GM11168 (cell line): ENCODE measurements around the gene ELMO2.

ENCODE experiments used
- in situ Hi-C: fragments of 300-500 bp; cut with MboI; formaldehyde crosslinking; loops from one replicate; pipeline ENCODE4 v1.12.0; 2022; ENCODE audit warnings: low sequenced_read_pairs; ENCODE audit not compliant: unreplicated experiment

The ELMO2 gene

DNA sequence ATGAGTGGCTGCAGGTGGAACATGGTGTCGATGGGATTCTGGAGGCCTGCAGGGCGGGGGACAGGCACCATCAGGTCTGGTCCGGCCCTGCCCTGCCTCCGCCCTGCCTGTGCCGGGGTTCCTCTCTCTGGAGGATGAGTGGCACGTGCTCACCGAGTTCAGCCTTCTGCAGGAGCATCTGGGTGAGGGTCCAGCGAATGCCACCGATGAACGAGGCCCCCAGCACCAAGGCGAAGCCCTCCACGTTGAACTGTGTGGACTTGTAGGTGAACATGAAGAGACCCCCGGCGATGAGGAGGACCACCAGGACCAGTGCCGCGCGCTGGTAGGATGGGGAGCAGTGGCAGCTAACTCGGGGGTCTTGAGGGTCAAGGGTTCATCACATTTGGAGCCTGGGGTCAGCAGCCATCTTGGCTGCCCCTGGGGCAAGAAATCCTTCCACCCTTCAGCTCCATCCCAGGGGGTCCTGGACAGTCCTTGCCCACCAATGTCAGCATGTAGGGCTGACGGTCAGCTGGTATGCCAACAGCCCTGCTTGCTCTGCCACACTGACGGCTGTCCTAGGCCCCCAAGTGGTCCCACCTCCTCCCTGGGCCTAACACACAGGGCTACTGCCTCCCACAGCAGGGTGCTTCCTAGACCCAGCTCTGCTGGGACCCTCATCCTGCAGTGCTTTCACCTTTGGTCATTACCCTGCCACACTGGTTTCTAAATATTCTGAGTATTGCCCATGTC lies 51.3 kb downstream of the ELMO2 start:
- in situ Hi-C loops, result loop anchor here (5.0 kb wide), 1 partner anchor 38 kb away; no protein-coding TSS in a partner anchor

GRCh38 chr20:46354207-46354555 lies 52.2 kb downstream of the ELMO2 start:
- in situ Hi-C loops, result no loop called here

- in situ Hi-C loops, result no loop called here
Measured at GRCh38 chr20:46353500-46354206, 52.8 kb downstream of the ELMO2 start.

- in situ Hi-C loops, result no loop called here
Measured at GRCh38 chr20:46352370-46352938, 54.0 kb downstream of the ELMO2 start.

DNA sequence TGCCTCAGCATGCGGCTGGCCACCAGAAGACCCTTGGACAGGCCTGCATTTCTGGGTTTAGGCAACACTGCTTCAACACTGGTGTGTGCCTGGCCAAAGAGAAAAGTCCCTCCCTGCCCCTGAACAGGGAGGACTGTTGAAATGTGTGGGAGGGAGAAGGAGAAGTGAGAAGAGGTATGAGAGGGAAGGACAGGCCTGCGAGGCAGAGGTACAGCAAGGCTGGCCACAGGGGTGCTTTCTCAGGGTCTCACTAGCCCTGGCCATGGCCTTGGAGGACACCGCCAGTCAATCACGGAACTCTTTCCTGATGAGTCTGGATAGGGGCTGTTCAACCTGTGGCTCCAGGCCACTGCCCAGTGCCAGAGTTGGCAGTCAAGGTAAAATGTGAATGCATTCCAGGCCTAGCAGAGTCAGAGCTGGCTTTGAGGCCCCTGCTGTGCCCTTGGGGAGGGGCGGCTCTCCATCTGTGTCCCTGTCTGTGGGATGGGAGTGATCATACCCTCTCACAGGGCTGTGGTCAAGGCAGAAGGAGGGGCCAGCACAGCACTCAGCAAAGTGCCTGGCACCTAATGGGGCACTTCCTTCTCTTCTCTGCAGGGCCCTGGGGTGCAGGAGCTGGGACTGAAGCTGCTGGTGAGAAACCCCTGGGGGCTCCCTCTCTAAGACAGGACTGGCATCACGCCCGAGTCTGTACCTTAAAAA lies 54.9 kb downstream of the ELMO2 start:
- in situ Hi-C loops, result no loop called here

- in situ Hi-C loops, result no loop called here
Measured at GRCh38 chr20:46350986-46351267, 55.5 kb downstream of the ELMO2 start.

- in situ Hi-C loops, result no loop called here
Measured at GRCh38 chr20:46350201-46350985, 56.0 kb downstream of the ELMO2 start.

GRCh38 chr20:46349742-46350056 lies 56.7 kb downstream of the ELMO2 start:
- in situ Hi-C loops, result no loop called here

- in situ Hi-C loops, result no loop called here
Measured at GRCh38 chr20:46349035-46349741, 57.2 kb downstream of the ELMO2 start.

GRCh38 chr20:46347841-46348803 lies 58.3 kb downstream of the ELMO2 start:
- in situ Hi-C loops, result no loop called here

DNA sequence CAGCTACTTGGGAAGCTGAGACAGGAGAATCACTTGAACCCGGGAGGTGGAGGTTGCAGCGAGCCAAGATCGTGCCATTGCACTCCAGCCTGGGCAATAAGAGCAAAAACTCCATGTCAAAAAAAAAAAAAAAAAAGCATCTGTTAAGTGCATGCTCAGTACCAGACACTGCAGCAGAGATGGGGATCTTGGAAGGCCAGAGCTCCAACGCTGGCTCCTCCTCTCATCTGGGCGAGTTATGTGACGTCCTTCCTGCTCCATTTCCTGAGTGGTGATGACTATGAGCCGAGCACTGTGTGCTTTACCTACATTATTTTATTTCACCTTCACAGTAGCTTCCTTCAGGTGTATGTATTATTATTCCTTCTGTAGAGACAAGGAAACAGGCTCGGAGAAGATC lies 59.6 kb downstream of the ELMO2 start:
- in situ Hi-C loops, result no loop called here

DNA sequence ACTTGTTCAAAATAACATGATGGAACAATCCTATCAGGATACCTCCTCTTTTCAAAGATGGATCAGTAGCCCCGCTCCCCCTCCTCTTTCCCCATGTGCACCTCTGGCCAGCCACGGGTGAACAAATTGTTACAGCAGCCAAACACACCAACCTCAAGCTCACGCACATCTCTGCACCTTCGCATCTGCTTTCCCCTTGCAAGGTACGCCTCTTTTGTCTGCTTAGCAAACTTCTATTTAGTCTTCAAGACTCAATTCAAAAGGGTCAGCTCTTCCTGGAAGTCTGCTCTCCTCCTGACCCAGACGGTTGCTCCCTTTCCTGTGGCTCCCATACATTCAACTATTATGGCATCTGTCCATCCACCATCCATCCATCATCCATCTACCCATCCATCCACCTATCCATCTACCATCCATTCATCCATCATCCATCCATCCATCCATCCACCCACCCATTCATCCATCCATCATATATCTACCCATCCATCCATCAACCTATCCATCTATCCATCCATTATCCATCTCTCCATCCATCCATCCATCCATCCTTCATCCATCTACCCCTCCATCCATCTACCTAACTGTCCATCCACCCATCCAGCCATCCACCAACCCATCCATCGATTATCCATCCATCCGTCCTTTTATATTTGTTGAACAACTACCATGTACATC lies 61.8 kb downstream of the ELMO2 start:
- in situ Hi-C loops, result no loop called here

DNA sequence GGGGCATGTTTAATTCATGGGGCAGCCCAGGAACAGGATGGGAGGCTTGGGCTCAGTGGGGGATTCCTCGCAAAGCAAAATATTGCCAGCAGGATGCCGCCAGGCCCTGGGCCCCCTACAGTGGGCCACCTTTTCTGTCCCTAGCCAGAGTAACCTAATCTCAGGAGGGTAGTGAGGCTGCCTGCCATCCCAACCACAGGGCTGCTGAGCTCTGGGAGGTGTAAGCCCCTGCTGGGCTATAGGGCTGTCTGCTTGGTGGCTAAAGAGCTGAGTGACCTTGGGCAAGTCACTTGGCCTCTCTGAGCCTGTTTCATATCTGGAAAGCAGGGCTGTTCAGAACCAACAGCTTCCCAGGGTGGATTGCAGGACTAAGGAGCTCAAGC lies 62.4 kb downstream of the ELMO2 start:
- in situ Hi-C loops, result no loop called here

DNA sequence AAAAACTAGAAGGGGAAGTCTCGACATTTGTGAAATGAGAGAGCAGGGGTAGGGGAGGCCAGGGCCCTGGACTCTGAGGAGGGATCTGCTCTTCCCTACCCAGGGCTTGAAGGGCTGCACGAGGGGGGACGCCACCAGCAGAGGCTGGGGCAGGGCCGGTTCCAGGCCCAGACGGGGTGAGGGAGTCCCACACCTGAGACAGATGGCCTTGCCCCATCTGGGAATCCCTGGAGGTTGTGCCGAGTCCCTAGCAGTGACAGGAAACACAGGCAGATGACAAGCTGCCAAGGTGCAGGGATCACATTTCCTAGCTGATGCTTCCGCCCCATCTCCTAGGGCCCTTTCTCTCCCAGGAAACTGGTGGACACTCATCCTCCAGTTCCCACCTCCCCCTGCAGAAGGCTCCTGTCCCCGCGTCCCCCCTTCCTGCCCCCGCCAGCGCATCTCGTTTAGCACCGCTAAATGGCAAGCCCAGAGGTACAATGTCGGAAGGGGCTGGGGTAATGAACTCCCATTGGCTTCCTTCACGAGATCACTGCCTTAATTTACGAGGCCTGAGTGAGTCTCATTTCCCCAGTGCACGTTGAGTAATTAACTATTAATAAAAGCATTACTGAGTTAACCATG lies 63.0 kb downstream of the ELMO2 start:
- in situ Hi-C loops, result no loop called here

GRCh38 chr20:46342451-46343347 lies 63.7 kb downstream of the ELMO2 start:
- in situ Hi-C loops, result no loop called here

GRCh38 chr20:46342010-46342378 lies 64.4 kb downstream of the ELMO2 start:
- in situ Hi-C loops, result no loop called here
